Middle frontal gyrus (tissue), 1 donor: Measurements from ENCODE around the gene SCN8A.
"Not testable (repeated sequence)": the region's sequence is repeated elsewhere in the genome, so short reads cannot be mapped to it uniquely, and the experiment has no call there.

ENCODE experiments used
- DNase-seq: peaks from one replicate; pipeline ENCODE4 v3.0.0-alpha.2; 2015; ENCODE audit warnings: low spot score; ENCODE audit errors: extremely low spot score

Gene SCN8A

DNA sequence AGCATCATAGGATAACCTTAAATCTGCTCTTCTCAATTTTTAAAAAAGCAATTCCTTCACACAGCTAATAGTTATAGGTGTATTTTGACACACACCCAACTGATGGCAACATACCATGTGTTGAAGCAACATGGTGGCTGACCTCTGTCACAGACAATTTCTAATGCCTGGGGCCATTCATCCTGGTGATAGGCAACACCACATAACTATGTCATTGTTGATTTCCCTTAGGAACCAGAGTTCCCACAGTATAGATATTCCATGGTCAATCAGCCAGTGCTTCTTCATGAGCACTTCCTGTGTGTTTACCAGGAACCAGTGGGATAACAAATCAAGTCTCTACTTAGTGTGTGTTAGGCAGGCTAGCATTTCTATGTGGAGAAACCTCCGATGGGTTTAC, 169.2 kb downstream of the SCN8A start:
- no peak for DNase-seq

DNA sequence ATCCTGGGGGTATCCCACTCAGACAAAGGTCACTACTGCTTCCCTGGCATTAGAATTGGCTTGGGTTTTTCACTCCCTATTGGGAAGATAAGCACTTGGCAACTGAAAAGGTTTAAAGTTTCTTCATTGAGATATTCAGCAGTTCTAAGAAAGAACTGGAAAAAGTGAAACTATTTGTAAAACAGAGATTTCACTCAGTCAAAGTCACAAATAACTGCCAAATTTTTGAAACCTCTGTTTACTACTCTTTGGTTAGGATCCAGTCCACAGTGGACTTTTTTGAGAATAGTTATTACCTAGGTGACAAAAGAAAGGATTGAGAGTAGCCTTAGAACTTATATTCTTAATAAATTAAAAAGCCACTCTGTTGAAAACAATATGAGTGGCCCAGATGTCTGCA, 172.7 kb downstream of the SCN8A start:
- no peak for DNase-seq

DNA sequence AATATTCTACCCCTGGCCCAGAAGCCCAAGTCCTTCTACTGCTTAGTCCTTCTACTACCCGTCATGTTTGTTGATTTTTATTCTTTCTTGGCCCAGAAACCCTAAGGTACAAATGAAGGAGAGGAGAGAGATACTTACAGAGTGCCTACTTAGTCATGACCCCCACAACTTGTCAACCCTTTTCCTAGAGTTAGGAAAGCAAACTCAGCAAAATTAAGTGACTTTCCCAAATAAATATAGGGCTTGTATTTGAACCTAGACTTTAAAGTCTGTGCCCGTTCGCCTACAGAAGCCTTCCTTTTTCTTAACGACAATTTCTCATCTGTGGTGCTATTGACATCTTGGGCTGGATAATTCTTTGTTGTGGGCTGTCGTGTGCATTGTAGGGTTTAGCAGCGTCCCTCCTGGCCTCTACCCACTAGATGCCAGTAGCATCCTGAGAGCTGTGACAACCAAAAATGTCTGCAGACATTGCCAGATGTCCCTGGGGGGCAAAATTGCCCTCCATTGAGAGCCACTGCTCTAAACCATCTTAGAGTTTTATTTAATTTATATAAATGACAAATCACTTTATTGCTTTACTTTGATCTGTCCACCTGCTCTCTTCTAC, 175.1 kb downstream of the SCN8A start:
- no peak for DNase-seq

DNA sequence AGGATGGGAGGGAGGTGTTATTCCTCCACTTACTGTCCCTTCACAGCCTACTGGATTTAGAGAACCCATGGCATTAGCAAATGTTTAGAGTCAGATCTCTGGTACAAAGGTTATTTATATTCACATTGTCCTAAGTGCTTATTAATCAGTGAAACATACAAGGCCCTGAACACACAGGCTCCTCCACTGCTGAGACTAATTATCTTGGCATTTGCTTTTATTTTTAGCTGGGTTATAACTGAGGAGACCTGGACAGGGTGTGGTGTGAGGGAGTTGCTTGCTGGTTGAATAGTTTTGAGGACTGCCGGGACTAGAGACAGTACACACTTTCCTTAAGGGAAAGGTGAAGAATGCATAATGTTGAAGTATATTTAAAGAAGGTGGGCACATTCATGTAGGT, 180.0 kb downstream of the SCN8A start:
- DNase-seq: no peak

DNA sequence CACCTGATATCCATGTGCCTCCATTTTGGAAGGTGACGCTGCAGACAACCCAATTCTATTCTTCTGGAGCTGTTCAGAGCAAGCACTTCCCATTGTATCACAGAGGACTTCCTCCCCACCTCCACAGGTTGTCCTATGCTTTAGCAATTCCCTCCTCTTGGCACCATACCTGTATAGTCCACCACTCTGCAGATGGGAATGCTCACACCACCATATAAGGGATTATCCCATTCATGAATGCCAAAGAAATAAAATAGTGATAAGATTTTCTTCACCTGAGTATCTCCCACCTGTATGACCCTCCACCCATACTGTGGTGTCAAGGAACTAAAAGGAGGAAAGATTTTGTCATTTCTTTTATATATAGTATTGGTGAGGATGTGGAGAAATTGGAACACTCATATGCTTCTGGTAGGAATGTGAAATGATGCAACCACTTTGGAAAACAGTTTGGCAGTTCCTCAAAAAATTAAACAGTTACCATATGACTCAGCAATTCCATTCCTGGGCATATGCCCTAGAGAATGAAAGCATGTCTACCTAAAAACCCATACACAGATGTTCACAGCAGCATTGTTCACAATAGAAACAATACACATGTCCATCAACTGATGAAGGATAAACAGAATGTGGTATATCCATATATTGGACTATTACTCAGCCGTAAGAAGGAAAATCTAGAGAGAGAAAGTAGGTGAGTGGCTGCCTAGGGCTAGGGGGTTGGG, 182.3 kb downstream of the SCN8A start:
- no peak for DNase-seq

DNA sequence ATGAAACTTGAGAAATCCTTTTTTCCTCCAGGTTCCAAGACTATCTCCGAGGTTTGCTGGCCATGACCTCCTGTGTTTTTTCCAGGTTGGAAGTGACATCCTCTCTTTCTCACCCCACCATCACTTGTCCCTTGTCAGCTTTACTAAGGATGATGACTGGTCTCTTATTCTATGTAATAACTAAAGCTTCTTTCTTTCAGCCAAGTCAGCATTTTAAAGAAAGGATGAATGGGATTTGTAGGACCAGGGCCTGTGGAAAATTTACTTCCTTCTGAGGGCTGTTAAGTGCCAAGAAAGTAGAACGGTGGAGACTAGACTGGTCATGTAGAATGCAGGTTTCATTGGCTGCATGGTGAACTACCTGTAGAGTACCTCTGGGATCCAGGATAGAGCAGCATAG, 183.9 kb downstream of the SCN8A start:
- DNase-seq: no peak

DNA sequence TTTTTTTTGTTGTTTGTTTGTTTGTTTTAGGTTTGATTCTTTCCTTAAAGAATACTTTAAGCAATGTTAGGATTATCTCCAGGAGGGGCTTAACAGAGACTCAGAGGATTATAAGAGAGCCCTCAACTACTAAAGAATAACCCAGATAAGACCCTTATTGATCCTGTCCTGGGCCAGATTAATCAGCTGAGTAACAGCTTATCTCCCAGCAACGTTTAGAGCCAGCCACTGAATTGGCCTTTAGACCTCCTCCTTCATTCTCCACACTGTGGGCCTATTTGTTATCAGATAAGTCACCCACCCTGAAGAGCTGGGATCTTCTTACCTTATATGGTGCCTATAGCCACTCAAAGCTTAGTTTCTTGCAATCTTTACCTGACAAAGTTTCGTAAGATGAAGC, 186.4 kb downstream of the SCN8A start:
- DNase-seq: no peak

DNA sequence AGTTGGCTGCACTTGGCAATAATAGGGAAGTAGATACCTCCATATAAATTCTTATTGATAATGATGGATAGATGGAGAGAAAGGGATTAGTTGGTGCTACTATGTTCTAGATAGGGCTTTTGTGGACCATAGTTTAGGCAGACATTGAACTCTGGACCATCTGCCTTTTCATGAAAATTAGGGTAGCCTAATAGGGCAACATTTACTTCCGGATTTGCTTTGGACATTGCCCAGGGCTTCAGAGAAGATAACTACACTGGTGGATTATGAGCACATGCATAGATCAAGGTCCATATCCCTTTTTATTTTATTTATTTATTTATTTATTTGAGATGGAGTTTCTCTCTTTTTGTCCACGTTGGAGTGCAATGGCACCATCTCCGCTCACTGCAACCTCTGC, 186.9 kb downstream of the SCN8A start:
- DNase-seq: no peak

DNA sequence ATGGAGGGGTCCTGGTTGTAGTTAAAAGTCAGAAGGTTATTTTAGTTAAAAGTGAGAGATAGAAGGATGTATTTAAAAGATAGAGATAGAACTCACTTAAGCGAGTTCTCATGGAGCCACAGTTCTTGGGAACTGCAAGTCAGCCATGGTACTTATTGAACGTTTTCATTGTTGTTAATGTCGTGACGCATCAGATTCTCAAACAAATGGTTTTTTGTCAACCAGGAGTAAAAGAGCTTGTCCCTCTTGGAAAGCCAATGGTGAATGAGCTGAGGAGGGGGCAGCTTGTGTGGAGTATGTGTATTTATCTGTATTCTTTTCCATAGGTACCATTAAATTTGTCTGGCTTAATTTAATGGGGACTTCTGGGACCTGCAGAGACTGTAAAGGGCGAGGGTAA, 188.8 kb downstream of the SCN8A start:
- DNase-seq: no peak

DNA sequence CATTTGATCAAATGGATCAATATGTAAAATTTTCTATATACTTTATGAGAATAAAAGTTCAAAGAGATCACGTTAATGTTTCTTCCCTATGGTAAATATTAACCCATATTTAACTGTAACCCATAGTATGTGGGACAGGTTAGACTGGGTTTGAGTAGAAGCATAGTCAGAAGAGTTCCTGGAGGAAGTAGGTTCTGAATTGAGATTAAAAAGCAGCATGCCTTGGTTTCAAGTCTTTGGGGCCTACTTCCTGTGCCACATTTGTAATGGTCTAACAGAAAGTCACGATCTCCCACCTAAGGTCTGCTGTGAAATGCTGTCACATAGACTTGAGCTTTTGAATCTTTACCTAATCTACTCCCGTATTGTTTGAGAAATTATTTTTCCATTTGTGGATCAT, 193.7 kb downstream of the SCN8A start:
- DNase-seq: no peak

DNA sequence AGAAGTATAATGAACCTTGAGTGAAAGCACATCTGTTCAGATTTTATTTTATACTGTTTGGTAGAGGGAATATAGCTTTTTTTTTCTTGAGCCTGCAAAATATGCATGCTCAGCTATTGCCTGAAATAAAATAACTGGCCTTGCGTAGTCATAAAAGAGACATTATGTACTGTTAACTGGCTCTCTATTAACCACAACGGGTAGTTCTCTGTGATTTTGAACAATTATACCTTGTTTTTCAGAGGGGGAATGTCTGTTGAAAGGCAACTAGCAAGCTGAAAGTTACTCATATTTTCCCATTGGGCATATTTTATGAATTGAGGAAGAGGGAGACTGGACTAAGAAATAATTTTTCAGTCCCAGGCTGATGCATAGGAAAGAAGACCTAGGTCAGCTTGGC, 194.9 kb downstream of the SCN8A start:
- no peak for DNase-seq

DNA sequence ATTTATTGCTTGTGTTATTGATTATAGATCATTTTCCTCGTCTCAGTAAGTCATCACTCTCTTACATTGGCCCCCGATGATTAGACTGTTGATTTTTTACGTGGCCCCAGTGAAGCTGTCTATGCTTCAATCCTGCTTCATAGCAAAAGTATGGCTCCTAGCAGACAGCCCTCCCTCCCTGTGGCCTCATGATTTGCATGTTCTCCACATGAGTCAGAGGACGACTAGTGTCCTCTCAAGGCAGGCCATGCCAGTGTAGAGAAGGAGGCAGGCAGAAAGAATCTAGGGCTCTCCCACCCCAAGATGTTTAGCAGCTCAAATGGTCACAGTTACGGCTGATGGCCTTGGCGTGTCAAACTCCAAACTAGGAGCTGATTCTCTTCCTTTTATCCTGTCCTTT, 197.8 kb downstream of the SCN8A start:
- DNase-seq: no peak

DNA sequence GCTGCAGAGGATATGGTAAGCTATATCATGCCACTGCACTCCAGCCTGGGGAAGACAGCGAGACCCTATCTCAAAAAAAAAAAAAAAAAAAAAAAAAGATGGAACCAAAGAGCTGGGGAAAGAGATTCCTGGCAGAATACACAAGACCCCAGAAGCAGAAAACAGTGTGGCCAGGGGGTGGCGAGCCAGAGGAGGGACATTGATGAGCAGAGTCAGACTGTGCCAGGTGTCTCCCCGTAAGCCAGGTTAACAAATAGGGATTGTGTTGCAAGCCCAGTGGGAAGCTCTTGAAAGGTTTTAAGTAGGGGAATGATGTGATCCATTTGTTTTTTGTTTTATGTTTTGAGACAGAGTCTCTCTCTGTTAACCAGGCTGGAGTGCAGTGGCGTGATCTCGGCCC, 201.4 kb downstream of the SCN8A start:
- no peak for DNase-seq

DNA sequence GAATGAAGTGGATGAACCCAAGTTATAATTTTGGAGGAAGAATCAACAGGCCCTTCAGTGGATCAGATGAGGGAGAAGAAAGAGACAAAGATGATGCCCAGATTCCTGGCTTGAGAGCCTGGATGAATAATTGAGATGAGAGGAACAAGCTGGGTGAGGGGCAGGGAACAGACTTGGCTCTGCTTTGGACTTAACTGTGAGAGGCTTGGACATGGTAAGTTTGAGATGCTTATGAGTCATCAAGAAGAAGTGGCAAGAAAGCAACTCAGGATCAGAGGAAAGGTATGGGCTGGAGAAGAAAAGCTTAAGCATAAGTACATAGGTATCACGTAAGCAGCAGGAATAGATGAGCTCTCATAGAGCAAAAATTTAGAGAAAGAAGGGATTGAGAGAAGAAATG, 202.2 kb downstream of the SCN8A start:
- DNase-seq: no peak

DNA sequence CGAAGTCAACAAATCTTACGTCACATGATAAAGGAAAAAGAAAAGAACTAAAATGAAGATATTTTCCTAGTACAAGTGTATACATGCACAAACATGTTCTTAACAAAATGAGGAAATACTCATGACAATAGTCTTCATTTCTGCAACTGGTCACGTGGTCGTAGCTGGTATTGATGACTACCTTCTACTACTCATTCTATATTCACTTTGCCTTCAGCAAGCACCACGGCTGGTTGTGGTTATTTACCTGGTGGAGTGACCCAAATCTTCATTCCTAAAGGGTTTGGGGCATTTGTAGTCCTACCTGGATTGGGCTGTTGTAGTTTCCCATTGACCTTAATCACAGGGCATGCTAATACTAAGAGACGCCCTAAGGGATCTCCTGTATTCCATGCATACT, 206.3 kb downstream of the SCN8A start:
- DNase-seq: no peak

DNA sequence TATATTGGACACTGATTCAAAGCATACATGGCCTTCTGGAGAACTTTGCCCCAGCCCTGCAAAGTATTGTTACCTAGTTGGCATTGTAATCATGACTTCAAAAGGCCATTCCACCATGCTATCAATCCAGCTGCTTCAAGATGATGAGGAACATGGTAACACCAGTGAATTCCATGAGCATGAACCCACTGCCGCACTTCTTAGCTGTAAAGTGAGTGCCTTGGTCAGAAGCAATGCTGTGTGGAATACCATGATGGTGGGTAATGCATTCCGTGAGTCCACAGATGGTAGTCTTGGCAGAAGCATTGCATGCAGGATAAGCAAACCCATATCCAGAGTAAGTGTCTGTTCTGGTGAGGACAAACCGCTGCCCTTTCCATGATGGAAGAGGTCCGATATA, 207.0 kb downstream of the SCN8A start:
- DNase-seq: not testable (repeated sequence)

DNA sequence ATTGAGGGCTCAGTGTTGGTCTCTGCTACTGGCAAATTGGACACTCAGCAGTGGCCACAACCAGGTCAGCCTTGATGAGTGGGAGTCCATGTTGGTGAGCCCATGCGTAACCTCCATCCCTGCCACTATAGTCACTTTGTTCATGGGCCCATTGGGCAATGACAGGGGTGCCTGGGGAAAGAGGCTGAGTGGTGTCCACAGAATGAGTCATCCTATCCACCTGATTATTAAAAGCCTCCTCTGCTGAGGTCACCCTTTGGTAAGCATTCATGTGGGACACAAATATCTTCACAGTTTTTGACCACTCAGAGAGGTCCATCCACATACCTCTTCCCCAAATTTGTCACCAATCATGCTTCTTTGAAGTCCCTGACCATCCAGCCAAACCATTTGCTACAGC, 207.5 kb downstream of the SCN8A start:
- DNase-seq: no peak

DNA sequence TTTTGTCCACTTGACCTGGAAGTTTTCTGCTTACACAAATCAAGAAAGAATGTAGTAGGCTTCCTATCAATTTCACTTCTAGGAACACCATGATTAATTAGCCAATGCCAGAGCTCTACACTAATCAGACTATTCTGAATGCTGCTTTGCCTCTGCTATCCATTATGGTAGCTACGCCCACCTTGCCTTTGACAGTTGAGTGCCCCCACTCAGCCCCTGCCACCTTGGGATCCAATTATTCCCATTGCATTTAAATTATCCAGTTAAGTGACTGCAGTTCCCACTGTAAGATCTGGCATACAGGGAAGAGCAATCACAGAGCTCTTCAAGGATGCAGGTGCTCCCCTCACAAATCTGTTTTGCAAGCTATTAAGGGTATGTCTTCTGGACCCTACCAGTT, 210.0 kb downstream of the SCN8A start:
- DNase-seq: no peak

DNA sequence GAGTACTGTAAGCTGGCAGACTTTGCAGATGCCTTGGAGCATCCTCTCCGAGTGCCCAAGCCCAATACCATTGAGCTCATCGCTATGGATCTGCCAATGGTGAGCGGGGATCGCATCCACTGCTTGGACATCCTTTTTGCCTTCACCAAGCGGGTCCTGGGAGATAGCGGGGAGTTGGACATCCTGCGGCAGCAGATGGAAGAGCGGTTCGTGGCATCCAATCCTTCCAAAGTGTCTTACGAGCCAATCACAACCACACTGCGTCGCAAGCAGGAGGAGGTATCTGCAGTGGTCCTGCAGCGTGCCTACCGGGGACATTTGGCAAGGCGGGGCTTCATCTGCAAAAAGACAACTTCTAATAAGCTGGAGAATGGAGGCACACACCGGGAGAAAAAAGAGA, 215.9 kb downstream of the SCN8A start:
- no peak for DNase-seq

DNA sequence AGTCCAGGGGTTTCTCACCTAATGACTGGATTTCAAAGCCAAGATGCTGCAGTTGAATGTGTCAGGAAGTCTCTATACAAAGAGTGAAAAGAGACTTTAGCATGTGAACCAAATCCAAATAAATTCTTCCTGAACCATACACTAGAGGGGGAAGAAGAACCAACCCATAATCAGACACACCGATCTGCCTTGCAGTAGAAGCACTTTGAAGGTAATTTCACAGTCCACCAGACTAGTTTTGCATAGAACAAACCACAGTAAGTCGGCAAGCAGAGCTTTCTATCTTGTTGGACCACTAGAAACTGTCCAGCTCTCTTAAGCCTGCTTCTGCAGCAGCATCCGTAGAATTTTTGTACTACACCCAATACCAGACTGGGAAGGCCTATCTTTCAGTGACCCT, 218.2 kb downstream of the SCN8A start:
- DNase-seq: no peak

DNA sequence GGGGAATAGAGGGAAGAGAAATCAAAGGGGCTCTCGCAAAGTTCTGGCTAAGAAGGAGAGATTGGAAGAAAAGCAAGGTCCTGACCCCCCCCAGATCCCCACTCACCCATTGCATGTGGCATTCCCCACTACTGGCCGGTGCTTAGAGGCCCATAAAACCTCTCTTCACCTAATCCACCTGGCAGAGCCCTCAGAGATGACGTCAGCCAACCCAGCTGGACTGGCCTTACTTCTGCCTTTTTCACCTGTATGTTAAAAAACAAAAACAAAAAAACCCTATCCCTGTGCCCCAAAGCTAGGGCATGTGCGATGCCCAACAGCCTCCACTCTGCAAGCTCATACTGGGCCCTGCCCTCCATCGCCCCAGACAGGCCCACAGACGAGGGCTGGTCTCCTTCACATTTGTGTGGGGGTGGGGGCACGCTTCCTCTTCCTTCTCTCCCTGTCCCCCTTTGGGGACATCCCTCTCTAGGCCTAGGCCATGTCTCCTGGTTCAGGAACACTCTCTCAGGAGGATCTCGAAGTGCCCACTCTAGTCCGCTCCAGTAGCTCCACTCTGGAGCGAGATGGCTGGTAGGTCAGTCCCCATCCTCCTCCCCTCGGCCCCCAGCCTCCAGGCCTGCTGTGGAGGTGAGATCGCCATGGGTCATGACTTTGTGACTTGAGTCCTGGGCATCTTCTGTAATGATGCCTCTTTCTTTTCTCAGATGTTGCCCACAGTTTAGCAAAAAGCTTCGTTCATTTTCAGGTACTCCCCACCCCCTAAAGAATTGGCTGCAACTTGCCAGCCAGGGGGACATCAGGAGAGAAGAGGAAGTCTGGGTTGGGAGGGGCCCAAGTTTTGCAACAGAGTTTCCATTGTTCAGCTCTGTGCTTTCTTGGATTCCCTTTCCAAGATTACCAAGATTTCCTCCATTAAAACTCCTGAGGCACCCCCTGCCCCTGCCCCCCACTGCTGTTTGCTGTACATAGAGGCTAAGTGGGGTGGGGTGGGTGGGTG, 220.5 kb downstream of the SCN8A start:
- no peak for DNase-seq

DNA sequence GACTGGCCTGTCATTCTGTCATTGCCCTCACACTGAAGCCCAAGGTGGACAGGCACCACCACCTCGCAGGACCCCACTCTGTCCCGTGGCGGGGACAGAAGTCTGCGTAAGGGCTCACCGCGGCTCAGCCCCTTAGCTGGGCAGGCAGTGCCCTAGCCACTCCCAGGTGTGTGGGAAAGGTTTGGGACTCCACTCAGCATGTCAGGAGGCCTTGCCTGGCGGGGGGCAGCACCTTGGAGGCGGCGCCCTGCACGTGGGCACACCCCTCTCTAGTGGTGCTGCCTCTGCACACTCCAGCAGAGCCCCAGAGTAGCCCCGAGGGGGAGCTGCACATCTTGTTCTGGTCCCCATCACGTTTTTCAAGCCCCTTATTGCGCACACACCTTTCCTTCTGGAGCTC, 221.8 kb downstream of the SCN8A start:
- DNase-seq: no peak
